Measurements from ENCODE around the gene DEPDC7.
A peak's percentile ranks its signal among the peaks of the same experiment; 100 is the strongest.
"Not testable (repeated sequence)": the region's sequence is repeated elsewhere in the genome, so short reads cannot be mapped to it uniquely, and the experiment has no call there.

Gene DEPDC7

GRCh38 chr11:33027233-33027632, 11.6 kb downstream of the DEPDC7 start:
- DNase-seq, result no peak

- no peak for DNase-seq
These were observed 12.3 kb downstream of the DEPDC7 start for GRCh38 chr11:33027846-33028536.

GRCh38 chr11:33028537-33028914, 12.8 kb downstream of the DEPDC7 start:
- DNase-seq, result no peak

GRCh38 chr11:33029218-33029617, 13.5 kb downstream of the DEPDC7 start:
- DNase-seq, result not testable (repeated sequence)

GRCh38 chr11:33033493-33033892, 17.8 kb downstream of the DEPDC7 start:
- no peak for DNase-seq

GRCh38 chr11:33035011-33035410, 19.3 kb downstream of the DEPDC7 start:
- DNase-seq, result no peak

GRCh38 chr11:33039274-33040032, 23.8 kb downstream of the DEPDC7 start, which contains the start of gene TCP11L1:
TCP11L1 (plus strand) TSS chr11:33039572; CDS start chr11:33043774, 4,202 bp downstream.
- DNase-seq, result peak; percentile 76 to 82

- peak; percentile 11 to 34 for DNase-seq
These were observed 24.6 kb downstream of the DEPDC7 start for GRCh38 chr11:33040033-33040861.

GRCh38 chr11:33040862-33041453, 25.3 kb downstream of the DEPDC7 start:
- DNase-seq, result no peak

- DNase-seq, result no peak
These were observed 27.6 kb downstream of the DEPDC7 start for GRCh38 chr11:33043221-33043830.

- DNase-seq, result no peak
These were observed 28.6 kb downstream of the DEPDC7 start for GRCh38 chr11:33044285-33044756.

- no peak for DNase-seq
These were observed 30.0 kb downstream of the DEPDC7 start for GRCh38 chr11:33045551-33046255.

GRCh38 chr11:33048701-33049100, 33.0 kb downstream of the DEPDC7 start:
- DNase-seq, result not testable (repeated sequence)

- not testable (repeated sequence) for DNase-seq
These were observed 34.1 kb downstream of the DEPDC7 start for GRCh38 chr11:33049565-33050408.

- DNase-seq, result no peak
These were observed 36.6 kb downstream of the DEPDC7 start for GRCh38 chr11:33052231-33052630.

GRCh38 chr11:33055375-33055774, 39.7 kb downstream of the DEPDC7 start:
- DNase-seq, result no peak

GRCh38 chr11:33057284-33057683, 41.6 kb downstream of the DEPDC7 start:
- DNase-seq, result no peak

GRCh38 chr11:33059331-33060007, 43.8 kb downstream of the DEPDC7 start:
- no peak for DNase-seq

GRCh38 chr11:33060271-33060670, 44.6 kb downstream of the DEPDC7 start:
- no peak for DNase-seq

- no peak for DNase-seq
These were observed 46.5 kb downstream of the DEPDC7 start for GRCh38 chr11:33062137-33062536.

Data from activated CD4-positive, alpha-beta T cell treated with anti-CD3 and anti-CD28 coated beads for 4 hours (primary cell).